OCI-LY7 (cell line): ENCODE data around the gene FAM171A2.

Experiments used
- CTCF ChIP-seq: fragments of 200-600 bp; sonication (generic); conservative IDR thresholded peaks from 2 replicates; pipeline ENCODE4 v1.5.1; 2014; ENCODE audit warnings: mild to moderate bottlenecking, antibody characterized with exemption, low read length, moderate library complexity, mixed read lengths
- EZH2phosphoT487 ChIP-seq: fragments of 200-600 bp; sonication (generic); IDR thresholded peaks from 2 replicates; pipeline ENCODE4 v1.6.1; 2018; ENCODE audit warnings: low read depth, borderline replicate concordance, mild to moderate bottlenecking, mixed run types, antibody characterized with exemption, low read length, moderate library complexity, mixed read lengths

DNA sequence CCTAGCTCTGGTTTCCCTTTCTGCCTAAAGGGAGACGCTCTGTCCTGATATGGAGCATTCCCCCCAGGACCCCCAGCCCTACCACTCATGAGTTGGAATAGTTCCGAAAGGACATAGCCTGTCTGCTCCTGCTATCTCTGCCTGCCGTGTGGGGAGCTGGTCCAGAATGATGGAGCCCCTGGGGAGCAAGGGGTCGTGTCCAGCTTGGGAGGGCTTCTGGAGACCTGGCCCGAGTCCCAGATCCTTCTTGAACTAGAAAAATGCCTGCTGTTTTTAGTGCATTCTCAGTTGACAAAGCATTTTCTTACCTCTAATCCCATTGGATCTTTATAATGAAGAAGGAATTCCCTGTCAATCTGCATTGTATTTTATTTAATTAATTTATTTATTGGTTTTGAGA is 27.7 kb downstream of the FAM171A2 start:
- TF ChIP-seq CTCF, result no peak
- TF ChIP-seq EZH2phosphoT487, result no peak
